ENCODE data around the gene KRT33A.
"Not testable (repeated sequence)": the region's sequence is repeated elsewhere in the genome, so short reads cannot be mapped to it uniquely, and the experiment has no call there.

The KRT33A gene

DNA sequence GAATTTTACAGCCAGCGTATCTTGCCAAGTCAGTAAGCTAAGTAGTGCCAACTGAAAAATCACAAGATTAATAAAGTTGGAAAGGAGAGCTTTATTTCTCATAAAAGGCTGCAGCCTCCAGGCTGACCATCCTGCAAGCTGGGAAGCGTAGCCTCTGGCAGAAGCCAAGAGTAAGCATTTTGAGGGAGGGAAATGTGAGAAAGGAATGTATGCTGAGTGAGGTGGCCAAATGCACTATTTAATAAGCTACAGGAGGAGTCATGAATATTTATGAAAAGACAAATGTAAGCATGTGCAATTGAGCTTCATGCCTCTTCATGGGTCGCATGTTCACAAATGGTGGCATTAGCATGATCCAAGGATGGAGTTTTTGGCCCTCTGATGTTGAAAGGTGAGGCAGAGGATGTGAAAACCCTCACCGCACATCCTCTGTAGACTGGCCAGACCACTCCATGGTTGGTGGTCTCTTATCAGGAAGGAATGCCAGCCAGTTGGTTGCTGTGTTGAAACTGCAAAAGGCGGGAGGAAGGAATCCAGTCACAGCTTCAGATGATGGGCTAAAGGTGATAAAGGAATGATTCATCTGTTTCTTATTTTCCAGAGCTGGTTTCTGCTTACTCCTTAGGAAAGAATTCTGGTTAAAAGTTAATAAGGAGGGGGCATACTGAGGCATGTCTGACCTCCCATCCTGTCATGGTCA, 9.8 kb upstream of the KRT33A start:
- DNase-seq: no peak

DNA sequence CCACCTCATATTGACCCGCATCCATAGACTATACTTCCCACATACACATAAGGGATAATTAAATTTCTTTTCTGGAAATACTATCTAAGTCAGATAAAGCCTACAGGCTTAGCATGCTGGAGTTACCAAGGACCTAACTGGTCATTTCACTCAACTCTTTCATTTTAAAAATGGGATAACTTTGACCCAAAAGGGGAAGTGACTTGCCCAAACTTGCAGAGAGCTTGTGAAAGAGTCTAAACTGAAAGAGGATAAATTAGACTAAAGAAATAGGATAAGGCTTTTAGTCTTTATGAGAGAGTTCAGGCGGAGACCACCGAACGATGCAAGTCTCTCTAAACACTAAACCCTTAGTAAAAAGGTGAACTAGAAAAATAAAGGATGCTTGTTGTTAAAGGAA, 3.9 kb upstream of the KRT33A start:
- DNase-seq: no peak

DNA sequence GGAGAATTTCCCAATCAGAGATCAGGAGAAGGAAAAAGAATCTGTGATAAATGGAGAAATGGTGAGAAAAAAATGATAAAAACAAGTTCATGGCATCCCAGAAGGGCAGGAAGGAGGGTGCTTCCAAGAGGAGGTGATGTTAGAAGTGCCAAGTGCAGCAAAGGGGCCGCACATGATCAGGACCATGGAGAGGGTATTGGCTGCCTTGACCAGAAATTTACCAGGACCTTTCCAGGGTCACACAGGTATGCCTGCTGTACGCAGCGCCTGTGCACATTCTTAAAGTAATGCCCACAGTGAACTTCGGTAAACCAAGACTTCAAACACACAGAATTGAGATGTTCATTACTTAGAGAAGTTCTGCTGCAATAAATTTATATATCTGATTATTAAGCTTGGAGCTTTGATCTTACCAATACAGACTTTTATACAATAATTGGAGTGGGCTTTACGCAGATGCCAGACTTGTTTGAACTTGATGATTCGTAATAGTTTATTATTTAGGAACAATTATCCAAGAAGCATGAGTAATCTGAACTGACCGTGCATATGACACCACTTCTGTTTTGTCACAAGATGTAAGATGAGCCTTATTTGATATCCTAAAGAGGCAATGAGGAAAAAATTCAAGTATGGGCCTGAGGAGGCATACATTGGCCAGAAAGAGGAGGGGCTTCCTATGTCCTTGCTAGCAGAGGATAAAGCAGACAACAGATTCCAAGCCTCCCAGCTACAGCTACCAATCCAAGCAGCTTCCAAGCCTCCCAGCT, 2.2 kb upstream of the KRT33A start:
- no peak for DNase-seq

DNA sequence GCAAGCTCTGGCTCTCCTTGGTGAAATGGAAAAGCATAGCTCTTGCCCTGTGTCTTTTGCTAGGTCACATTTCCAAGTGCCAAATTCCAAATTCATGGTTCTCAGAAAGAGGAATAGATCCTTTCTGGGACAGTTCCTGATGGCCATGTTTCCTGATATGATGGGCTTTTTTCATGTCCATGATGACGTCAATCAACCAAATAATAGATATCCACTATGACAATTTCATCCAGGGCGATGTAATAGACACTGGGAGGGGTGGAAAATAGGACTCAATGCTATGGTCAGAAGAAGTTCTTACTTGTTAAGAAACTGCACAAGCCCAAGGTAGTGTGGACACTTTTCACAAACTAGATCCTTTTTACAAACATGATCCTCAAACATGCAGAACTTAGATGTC, 549 bp upstream of the KRT33A start:
- DNase-seq: no peak

DNA sequence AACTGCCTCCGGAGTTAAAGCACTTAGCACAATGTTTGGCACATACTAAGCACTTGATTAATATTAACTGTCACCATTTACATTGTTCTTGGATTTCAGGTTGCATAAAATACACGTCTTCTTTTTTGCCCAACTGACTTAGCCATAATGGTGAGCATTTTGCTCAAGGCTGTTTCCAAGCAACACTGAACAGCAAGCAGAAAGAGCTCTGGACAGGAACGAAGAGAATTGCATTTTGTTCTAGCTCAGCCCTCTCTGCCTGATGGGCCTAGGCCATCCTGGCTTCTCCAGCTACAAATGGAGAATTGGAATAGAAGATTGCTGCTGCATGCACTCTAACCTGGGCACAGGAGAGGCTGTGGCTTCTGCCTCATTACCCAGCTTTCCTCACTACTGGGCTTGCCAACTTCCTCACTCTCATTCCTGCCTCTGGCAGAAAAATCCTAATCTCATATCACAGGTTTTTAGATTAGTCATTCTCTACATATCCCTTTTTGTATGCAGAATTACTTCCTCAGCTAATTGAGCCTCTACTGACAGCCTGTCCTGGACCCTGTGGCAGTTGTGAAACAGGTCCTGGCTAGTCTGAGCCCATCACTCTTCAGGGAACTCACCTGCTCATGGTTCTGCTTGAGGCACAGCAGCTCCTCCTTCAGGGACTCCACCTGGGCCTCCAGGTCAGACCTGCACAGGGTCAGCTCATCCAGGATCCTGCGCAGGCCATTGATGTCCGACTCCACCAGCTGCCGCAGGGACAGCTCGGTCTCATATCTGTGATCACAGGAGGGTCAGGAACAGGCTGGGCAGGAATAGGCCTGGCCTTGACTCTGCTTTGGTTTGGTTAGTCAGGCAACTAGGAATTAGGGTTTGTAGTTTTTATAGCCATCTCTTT, 2.5 kb downstream of the KRT33A start:
- no peak for DNase-seq

DNA sequence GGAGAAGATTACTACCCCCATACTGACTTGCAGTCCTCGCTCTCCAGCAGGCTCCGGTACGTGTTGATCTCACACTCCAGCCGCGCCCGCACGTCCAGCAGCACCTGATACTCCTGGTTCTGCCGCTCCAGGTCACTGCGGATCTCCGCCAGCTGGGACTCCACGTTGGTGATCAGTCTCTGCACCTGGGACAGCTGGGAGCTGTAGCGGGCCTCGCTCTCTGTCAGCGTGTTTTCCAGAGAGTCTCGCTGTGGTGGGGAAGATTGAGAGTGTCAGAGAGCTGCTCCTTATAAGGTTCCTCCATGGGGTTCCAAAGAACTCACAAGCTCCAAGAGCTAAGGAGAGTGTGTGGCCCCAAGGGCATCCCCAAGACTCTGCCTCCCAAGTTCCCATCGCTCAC, 4.2 kb downstream of the KRT33A start:
- DNase-seq: not testable (repeated sequence)

DNA sequence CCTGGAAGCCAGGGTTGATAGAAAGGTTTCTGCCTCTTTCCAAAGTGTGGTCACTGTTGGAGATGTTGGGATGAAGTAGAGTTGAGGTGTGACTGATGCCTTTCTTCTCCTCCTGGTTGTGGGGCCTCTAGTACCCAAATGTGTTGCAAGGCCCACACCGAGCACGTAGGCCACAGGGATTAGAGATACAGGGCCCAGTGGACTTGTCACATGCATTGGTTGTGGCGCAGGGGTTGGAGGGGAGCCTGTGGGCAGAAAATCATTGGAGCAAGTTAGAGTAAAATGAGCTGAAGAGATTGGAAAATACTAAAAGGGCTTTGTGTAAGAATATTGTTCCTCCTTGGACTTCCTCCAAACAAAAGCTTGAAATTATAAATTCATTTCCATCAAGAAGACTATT, 4.6 kb downstream of the KRT33A start:
- DNase-seq: no peak

DNA sequence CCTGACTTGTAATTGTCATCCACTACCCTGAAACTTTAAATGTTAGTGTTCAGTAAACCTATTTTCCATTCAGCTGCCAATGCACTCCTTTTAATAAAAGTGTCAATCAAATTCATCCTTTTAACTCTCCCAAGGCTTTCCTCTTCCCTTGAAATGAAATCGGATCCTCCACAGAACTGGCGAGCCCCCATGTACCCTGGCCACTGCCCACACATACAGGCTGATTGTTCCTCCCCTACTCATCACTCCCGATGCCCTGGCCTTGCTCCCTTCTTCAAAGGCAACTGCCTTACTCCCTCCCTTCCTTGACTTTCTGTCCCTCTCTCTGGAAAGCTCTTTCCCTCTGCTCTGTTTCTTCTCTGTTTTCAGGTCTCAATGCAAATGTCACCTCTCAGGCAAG, 7.6 kb downstream of the KRT33A start:
- no peak for DNase-seq

DNA sequence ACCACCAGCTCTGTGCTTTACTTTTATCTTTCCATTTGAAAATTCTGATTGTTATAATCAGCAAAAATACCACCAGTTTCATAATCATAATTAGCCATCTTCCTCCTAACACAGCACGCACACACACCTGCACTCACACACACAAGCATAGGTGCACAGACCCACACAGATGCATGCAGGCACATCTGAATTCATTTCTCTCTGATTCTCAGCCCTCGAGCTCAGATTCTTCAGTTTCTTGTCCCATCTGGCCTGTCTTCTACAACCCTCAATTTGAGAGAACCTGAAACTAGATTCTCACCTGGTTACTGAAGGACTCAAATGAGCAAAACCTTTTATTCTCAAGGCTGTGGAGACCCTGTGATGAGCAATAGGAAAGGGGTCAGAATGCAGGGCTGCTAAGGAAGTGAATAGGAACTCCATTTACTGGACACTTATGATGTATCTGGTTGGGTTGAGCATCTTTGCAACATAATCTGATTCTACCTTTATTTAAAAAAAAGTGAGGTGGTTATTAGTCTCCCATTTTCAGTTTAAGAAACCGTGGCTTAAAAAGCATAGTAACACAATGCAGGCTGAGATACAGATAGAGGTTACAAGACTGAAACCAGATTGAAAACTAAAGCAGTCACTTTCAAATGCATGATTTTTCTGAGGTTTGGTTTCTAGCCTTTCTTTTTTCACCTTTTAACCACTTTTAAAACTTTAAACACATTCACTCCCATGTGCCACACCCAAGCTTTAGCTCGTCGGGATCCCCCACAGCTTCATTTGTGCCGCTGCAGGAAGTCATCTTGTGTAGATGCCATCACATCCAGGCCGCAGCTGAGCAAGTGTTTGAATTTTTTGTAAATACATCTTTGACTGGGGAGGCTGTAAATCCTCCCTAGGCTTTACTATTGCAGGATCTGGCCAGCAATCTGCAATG, 9.4 kb downstream of the KRT33A start:
- peak; percentile 80 for DNase-seq

DNA sequence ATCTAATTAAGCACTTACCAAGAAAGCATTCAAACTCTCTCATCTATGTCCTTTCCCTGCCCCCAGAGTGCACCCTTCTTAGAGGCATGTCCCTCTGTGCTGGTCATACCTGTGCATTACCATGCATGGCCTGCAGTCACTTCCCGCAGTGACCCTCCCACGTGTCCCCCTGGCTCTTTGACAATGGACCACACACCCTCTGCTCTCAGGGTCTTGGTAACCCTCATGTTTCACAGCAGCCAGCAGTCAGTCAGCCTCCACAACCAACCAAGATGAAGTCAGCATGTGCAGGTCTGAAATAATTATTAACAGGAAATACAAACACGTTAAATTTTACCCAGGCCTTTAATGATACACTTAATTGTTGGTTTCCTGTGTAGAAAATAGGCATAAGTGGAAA, 10.1 kb downstream of the KRT33A start:
- DNase-seq: no peak

DNA sequence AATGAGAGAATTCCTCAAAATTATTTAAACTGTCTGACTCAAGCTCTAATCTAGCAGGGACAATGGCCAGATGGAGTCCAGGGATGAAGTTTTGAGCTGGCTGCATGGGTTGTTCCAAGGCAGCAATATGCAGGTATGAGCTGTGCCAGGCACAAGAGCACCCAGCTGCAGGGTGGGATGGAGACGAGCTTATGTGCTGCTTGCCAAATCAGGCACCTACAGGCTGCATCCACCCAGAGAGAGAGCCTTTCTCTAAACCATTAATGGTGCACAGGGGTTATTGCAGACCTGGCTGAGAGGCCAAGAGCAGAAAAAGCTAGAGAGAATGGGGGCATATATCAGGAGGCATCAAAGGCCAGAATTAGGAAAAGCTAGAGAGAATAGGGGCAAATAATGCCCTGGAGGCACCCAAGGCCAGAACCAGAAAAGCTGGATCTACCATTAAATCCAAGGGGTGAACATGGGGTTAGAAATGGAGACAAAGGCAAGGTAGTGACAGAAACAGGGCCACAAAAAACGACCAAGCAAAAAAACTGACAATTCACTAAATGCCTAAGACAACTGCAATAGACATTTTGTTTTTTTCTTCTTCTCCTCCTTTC, 11.0 kb downstream of the KRT33A start:
- DNase-seq: peak; percentile 19

DNA sequence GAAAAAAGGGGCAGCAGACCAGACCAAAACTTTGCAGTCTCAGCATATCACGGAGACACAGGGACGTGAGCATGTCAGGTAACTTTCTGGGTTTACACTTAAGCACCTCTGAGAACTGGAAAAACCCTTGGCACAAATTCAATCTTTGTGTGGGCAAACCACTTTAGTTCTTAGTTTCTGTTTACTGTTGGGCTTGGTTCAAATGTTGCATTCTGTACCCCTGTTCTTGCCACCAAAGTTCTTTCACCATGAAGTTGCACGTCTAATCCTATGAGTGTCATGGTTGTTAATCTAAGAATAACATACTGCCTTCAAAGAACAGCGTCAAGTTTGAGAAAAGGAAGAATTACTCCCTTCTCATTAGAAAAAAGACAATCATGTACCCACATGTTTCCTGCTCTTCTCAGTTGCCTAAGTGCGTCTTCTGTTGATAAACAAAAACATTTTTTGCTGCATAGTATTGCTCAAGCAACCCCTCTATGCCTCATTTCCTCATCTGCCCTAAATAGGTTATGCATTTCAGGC, 11.6 kb downstream of the KRT33A start:
- peak; percentile 42 for DNase-seq

DNA sequence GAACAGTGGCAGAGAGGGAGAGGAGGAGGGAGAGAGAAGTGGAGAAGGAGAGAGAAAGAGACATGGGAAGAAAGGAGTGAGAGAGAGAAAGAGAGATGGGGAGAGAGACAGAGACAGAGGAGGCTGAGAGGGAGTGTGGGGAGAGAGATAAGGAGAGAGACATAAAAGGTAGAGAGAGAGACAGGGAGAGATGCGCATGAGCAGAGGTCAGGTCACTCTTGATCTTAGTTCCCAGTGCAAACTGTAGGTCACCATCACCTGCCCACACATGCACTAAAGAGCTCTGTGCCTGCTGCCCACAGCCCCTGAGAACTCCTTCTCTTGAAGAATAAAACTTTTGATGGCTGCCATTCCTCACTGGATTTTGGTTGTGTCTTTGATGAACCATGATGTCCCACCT, 14.9 kb downstream of the KRT33A start:
- no peak for DNase-seq

DNA sequence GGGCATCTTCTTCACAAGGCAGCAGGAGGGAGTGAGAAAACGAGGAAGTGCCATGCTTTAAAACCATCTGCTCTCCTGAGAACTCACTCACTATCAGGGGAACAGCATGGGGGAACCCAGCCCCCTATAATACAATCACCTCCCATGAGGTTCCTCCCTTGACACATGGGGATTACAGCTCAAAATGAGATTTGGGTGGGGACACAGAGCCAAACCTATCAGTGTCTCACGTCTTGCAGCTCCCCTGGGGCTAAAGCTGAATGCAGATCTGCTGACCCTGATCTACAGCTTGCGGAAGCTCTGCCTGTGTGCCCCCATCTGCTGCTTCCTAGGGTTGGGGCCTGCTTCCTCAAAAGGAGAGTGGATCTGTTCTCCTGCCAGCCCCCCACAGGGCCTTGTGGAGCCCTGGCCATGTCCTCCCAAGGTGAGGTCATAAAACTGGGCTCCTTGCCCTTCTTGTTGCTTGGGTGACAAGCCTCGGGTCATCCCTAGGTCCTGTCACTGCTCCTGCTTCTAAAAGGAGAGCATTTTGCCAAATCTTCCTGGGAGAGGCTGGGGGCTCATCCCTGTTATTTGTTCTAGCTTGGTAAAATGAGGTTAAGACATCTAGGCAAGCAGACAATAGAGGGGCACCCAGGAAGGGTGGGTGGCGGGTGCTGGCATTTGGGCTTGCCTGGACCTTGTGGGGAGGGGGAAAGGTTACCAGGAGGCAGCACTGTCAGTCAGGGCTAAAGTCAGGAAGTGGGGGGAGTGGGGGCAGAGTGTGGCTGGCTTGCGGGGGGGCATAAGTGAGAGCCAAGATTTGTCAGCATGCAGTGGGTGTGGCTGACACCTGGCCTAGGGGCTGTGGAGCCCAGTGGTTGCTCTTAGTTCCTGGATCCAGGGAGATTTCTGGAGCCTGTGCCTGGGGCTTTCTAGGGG, 16.0 kb downstream of the KRT33A start:
- peak; percentile 39 for DNase-seq

DNA sequence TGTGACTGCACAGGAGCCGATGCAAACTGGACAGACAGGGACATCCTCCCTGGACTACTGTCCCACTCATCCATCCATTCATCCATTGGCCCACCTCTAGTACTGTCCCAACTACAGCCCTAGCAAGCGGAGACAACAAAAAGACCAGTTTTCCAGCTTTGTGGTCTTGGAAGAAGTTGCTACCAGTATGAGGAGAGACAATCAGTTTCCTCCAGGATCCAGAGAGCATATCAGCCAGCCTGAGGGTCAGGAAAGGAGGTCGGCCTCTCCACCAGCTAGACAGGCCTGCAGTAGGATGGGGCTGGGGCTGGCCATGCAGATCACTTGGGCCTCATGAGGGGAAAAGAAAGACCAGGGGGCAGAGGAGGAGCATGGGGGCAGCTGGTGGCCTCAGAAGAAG, 16.8 kb downstream of the KRT33A start:
- no peak for DNase-seq

DNA sequence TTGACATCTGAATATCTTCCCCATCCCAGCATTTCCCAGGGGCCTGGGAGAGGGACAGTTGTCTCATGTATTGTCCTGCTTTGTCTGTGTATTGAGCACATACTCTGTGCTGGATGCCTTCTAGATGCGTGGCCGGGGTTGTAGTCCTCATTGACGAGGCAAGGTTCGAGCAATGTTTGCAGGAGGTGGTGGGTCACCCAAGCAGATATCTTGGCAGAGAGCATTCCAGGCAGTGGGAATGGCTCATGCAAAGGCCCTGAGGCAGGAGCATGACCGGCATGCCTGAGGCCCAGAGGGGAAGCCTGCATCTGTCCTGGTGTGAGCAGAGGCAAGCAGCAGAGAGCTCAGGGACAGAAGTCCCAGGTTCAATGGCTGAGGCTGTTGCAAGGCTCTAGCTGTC, 17.5 kb downstream of the KRT33A start:
- DNase-seq: no peak

DNA sequence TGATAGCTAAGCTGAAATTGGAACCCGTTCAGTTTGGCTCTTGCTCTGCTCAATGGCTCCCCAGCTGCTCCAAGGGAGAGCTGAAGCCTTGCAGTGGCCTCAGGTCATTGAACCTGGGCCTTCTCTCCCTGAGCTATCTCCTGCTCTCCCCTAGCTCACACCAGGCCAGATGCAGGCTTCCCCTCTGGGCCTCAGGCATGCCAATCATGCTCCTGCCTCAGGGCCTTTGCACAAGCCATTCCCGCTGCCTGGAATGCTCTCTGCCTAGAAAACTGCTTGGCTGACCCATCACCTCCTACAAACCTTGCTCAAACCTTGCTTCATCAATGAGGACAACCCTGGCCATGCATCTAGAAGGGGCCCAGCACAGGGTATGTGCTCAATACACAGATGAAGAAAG, 18.4 kb downstream of the KRT33A start:
- no peak for DNase-seq

DNA sequence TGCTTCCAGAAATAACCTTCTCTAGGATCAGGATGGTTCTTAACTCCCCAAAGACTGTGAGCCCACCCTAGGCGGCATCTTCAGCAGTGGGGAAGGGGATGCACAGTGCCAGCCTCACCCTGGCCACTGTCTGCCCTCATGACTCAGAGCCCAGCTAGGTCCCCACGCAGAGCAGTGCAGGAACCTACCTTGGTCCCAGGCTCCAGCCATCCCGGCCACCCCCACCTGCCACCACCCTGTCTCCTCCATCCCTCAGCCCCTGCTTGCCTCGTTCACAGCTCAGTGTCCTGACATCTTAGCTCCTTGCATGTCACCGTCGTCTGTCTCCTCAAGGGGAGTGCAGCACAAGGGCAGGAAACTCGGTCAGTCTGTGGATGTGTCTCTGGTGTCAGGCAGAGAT, 19.0 kb downstream of the KRT33A start:
- DNase-seq: no peak

DNA sequence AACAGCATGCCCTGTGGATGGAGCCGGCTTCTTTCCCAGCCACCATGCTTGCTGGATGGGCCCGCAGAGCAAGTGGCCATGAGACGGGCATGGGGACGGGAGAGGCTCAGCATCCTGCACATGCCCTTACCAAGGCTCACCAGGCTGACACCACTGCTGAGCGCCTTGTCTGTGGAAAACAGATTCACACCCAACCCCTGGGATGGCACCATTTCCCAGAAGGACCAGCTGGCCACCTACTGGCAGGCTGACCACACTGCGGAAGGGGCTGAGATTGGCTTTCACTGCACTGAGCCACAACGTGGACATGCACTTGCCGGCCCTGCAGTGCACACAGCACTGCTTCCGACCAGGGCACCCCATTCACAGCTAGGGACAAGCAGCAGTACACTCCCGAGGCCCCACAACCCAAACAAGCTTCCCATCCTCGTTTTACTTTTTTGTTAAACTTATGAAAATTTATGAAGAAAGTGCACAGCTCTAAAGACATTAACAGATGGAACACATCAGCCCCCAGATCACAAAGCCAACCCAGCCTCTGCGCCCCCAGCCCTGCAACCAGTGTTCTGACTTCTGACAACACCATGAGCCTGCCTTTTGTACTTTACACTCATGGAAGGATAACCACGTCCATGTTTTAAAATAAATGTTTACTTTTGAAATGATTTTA, 21.2 kb downstream of the KRT33A start:
- DNase-seq: peak; percentile 40

DNA sequence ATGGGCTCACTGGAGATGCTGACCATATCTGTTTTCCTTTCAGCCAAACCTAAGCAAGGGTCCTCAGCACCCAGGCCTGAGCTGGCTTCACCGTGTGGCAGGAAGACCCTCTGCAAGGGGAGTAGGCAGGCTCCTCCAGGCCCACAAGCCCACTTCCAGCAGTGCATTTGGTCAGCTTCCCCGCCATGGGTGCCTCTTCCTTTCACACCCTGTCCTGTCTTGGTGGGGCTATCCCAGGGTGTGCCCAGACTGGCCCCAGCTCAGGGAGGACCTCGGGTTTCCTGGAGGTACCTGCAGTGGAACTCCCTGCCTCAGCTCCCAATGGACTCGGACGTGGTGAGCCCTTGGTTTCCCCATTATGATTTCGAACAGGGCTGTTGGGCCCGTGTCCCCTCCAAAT, 22.4 kb downstream of the KRT33A start:
- DNase-seq: no peak
